GM19324 (cell line): ENCODE data around the gene PLPPR3.
"Not testable (repeated sequence)": the region's sequence is repeated elsewhere in the genome, so short reads cannot be mapped to it uniquely, and the experiment has no call there.

ENCODE experiments used
- ATAC-seq: cut with Tn5 transposase; IDR thresholded peaks from one replicate; pipeline ENCODE4 v1.9.1; 2021; ENCODE audit warnings: mild to moderate bottlenecking, moderate library complexity; ENCODE audit not compliant: unreplicated experiment, low FRiP score

The PLPPR3 gene

DNA sequence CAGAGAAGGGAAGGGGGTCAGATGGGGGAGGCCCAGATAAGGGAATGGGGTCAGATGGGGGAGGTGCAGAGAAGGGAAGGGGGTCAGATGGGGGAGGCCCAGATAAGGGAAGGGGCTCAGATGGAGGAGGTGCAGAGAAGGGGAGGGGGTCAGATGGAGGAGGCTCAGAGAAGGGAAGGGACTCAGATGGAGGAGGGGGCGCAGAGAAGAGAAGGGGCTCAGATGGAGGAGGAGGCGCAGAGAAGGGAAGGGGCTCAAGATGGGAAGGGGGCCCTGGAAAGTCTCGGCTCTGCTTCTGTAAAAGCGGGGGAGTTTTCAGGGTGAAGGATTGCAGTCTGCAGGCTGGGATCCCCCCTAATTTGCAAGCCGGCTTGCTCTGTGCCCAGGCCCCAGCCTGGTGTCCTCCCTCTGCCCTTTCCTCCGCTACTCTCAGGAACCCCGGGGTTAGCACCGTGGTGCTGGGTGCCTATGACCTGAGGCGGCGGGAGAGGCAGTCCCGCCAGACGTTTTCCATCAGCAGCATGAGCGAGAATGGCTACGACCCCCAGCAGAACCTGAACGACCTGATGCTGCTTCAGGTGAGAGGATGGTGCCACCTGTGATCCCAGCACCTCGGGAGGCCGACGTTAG, 7.5 kb upstream of the PLPPR3 start:
- no peak for ATAC-seq

- no peak for ATAC-seq
These were observed 6.1 kb upstream of the PLPPR3 start, which contains the start of gene AZU1 for GRCh38 chr19:827710-828321. Gene AZU1, plus strand, starts transcription at chr19:827837. Its CDS starts 10 bp downstream, at chr19:827847.

GRCh38 chr19:827314-827709, 5.6 kb upstream of the PLPPR3 start:
- no peak for ATAC-seq

DNA sequence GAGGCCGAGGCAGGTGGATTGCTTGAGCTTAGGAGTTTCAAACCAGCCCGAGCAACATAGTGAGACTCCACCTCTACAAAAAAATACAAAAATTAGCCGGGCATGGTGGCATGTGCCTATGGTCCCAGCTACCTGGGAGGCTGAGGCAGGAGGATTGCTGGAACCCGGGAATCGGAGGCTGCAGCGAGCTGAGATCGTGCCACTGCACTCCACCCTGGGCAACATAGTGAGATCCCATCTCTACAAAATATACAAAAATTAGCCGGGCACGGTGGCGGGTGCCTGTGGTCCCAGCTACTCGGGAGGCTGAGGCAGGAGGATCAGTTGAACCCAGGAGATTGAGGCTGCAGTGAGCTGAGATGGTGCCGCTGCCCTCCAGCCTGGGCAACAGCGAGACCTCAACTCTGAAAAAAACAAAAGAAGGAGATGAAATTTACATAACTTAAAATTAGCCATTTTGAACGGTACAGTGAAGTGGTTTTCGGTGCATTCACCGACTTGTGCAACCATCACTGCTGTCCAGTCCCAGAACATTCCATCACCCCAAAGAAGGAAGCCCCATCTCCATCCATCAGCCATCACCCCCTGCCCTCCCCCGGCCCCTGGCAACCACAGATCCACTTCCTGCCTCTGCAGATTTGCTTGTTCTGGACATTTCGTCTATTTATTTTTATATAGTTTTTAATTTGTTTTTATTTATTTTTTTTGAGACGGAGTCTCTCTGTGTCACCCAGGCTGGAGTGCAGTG, 4.3 kb upstream of the PLPPR3 start:
- ATAC-seq: no peak

- ATAC-seq: no peak
These were observed 3.1 kb upstream of the PLPPR3 start for GRCh38 chr19:824885-825284.

DNA sequence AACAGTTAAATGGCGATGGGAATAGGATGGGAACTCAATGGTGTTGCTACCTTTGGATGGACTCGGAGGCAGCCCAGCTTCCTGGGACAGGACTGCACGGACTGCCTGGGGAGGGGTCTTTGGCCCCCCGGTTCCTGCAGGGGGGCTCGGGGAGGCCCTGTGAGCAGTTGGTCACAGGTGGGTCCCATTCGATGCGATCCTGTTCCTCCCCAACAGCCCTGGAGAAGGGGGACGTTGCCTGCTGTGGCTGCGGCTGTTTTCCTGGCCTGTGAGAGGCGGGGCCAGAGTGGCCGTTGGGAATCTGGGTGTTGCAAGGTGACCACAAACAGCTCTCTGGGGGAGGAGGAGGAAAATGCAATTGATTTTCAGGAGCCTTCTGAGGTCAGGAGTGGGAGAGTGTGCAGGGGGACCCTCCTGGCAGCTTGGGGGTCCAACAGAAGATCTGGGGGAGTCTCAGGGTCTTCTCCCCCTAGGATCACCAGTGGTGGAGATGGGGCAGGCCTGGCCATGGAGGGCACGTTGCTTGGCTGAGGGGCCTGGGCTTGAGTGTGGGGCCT, 1.9 kb upstream of the PLPPR3 start:
- ATAC-seq: no peak

DNA sequence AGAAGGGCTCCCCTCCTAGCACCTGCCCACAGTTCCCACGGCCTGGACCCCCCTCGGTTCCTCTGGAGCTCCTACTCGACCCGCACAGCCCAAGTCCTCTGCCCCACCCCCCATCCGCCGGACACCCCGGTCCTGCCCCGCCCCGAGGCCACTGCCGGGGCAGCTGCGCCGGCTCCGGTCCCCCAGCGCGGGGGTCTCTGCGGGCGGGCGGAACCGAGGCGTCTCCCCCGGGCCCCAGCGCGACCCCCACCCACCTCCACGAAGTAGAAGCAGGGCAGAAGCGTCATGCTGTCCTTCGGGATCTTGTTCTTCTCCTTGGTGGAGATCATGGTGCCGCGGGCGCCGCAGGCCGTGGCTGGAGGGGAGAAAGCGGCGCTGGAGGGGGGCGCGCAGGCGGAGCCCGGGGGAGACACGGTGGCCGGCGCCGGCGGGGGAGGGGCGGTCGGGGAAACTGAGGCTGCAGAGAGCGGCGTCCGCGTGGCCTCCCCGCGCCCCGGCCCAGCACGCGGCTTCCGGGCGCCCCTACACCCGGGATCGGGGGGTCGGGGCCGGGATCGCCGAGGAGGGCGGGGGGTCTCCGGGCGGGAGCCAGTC, 427 bp downstream of the PLPPR3 start:
- ATAC-seq: no peak

DNA sequence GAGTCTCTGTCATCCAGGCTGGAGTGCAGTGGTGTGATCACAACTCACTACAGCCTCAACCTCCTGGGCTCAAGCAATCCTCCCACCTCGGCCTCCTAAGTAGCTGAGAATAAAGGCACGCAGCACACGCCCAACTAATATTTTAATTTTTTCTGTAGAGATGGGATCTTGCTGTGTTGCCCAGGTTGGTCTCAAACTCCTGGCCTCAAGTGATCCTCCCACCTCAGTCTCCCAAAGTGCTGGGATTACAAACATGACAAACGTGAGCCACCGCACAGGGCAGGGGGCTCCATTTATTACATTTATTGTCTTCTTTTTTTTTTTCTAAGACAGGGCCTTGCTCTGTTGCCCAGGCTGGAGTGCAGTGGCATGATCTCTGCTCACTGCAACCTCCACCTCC, 1.5 kb downstream of the PLPPR3 start:
- not testable (repeated sequence) for ATAC-seq

DNA sequence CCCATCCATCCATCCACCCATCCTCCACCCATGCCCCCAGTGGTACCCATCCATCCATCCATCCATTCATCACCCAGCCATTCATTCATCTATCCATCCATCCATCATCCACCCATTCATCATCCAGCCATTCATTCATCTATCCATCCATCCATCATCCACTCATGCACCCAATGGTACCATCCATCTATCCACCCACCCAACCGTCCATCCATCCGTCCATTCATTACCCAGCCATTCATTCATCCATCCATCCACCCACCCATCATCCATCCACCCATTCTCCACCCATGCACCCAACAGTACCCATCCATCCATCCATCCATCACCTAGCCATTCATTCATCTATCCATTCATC, 5.3 kb downstream of the PLPPR3 start:
- ATAC-seq: no peak

- no peak for ATAC-seq
These were observed 5.8 kb downstream of the PLPPR3 start for GRCh38 chr19:815775-816499.

- no peak for ATAC-seq
These were observed 6.5 kb downstream of the PLPPR3 start for GRCh38 chr19:815079-815774.

DNA sequence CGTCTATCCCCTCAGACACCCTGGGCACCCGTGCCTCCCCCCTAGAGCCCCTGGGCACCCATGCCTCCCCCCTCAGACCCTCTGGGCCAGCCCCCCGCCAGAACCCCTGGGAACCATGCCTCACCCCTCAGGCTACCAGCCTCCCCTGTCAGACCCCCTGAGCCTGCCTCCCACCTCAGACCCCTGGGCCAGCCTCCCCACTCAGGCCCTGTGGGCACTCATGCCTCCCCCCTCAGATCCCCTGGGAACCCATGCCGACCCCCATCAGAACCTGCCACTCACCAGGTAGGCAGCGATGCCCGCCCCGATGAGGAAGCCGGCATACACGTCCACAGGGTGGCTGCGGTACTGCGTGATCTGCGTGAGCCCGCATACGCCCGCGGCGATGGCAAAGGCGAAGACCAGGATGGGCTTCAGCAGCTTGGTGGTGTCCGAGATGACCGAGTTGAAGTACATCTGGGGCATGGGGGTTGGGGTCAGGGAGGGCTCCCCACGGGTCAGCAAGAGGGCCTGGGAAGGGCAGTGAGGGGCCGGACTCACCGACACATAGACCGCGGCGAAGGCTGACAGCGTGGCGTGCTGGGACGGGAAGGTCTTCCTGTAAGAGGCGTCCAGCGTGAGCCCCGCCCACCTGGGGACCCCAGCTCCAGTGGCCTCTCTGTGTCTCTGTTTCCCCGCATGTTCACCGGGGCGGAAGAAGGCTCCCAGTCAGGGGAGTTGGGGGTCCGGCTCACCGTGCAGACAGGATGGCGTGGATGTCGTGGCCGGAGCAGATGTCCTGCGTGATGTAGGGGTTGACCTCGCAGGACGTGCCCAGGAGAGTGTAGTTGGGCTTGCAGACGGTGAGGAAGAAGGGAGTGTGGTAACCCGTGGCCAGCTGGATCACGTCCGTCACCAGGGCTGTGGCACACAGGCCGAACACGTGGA, 7.3 kb downstream of the PLPPR3 start:
- ATAC-seq: no peak

DNA sequence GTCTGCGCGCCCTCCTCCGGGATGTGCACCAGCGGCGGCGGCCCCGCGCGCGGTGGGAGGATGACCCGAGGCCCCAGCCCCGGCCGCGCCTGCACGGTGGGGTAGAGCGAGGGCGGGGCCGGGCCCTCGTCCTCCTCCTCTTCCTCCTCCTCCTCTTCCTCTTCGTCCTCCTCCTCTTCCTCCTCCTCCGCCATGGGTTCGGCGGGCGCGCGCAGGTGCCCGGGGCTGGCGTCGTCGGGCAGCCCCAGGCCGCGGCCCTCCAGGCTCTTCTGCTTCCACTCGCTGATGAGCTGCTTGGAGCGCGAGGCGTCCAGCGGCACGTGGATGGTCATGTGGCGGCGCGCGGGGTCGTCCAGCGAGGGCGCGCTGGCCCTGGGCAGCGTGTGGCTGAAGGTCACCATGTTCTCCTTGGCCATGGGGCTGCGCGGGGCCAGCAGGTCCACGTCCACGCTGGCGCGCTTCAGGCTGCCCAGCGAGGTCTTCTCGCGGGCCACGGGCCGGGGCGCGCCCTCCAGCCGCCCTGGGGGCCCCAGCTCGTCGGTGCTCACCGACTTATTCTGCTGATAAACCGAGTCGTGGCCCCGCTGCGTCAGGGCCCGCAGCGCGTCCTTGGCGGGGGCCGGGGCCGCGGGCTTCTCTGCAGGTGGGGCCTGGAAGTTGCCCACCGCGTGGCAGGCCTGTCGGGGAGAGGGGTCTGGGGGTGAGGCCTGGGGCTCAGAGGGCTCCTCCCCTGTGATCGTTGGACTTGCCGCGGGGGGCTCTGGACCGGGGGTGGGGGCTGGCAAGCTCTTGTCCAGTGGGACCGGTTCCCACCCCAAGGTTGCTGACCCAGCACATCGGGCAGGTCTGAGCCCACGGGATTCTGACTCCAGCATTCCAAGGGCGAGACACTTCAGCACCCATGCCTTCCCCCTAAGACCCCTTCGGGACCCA, 8.3 kb downstream of the PLPPR3 start:
- no peak for ATAC-seq

- ATAC-seq: no peak
These were observed 9.0 kb downstream of the PLPPR3 start for GRCh38 chr19:812747-813218.

- ATAC-seq: no peak
These were observed 9.6 kb downstream of the PLPPR3 start for GRCh38 chr19:812049-812746.

- no peak for ATAC-seq
These were observed 10.2 kb downstream of the PLPPR3 start for GRCh38 chr19:811506-812048.
